H1 (cell line): ENCODE results near the gene UBE2L6. TPM values are rescaled to one million over a fixed set of nuclear protein-coding genes. Genes with fewer than 3 reads are reported as not detected.

Source experiments
- polyA plus RNA-seq, 7 experiments: library from polyadenylated mRNA; depleted of rRNA in 3 of 7; stranded (reverse) in 5 of 7; unstranded in 2 of 7; fragments of >200 nt in 5 of 7; fragments of 200-250 nt in 2 of 7; gene quantifications; 1 replicate in 5 of 7; 2 replicates in 1 of 7; 4 replicates in 1 of 7; pipeline versions ENCODE4 v1.2.1 to v1.2.3, GENCODE V29; 2011 to 2013; ENCODE audit warnings: missing spikeins in 2 of 7, mixed read lengths in 2 of 7
- small RNA-seq: library from polyadenylated mRNA; stranded (forward); fragments of <200 nt; extraction: miRNeasy Mini kit (QIAGEN cat#:217004); gene quantifications from one replicate; pipeline ENCODE3, GENCODE V24; 2013; ENCODE audit not compliant: insufficient read depth
- total RNA-seq: library from RNA; stranded (reverse); fragmentation: NEBNext Ultra II Directional; extraction: Animal tissue kit (Norgen Biotek cat#: 25700); gene quantifications from 2 replicates; pipeline ENCODE4 v1.2.1, GENCODE V29; 2021

Gene UBE2L6
- total and polyA plus RNA-seq, 2 of the 8 experiments (the other 6 are each of a cell fraction or from before 2014, with no cell fraction given): 67.8 to 89.2 TPM

Small RNA genes within 50 kb of the gene (small RNA-seq; reads per million reads assigned to genes)
- not detected for gene RN7SL605P

Other genes with a start within 250 kb of the UBE2L6 start
- 122 TPM in 2 replicates for gene TNKS1BP1, start 242.7 kb downstream of the UBE2L6 start, total RNA-seq
- 50.0 and 72.3 TPM in 2 replicates for gene TNKS1BP1, start 242.7 kb downstream of the UBE2L6 start, polyA plus RNA-seq (2011; rRNA removed)
- gene SSRP1, start 231.8 kb downstream of the UBE2L6 start, total RNA-seq: 259 and 261 TPM in 2 replicates
- gene SSRP1, start 231.8 kb downstream of the UBE2L6 start, polyA plus RNA-seq (2011; rRNA removed): 281 and 364 TPM in 2 replicates
- 0.29 and 0.47 TPM in 2 replicates for gene P2RX3, start 229.3 kb downstream of the UBE2L6 start, total RNA-seq
- 0.45 and 1.1 TPM in 2 replicates for gene P2RX3, start 229.3 kb downstream of the UBE2L6 start, polyA plus RNA-seq (2011; rRNA removed)
- not detected in 2 replicates for gene PRG3, start 186.5 kb downstream of the UBE2L6 start, total RNA-seq
- not detected in 2 replicates for gene PRG3, start 186.5 kb downstream of the UBE2L6 start, polyA plus RNA-seq (2011; rRNA removed)
- not detected in 2 replicates for gene PRG2, start 177.0 kb downstream of the UBE2L6 start, total RNA-seq
- 0.32 and 0.61 TPM in 2 replicates for gene PRG2, start 177.0 kb downstream of the UBE2L6 start, polyA plus RNA-seq (2011; rRNA removed)
- 31.8 and 32.5 TPM in 2 replicates for gene SLC43A3, start 140.6 kb downstream of the UBE2L6 start, total RNA-seq
- 61.1 and 67.8 TPM in 2 replicates for gene SLC43A3, start 140.6 kb downstream of the UBE2L6 start, polyA plus RNA-seq (2011; rRNA removed)
- 23.7 and 24.4 TPM in 2 replicates for gene RTN4RL2, start 107.1 kb downstream of the UBE2L6 start, total RNA-seq
- gene RTN4RL2, start 107.1 kb downstream of the UBE2L6 start, polyA plus RNA-seq (2011; rRNA removed): 11.4 and 17.3 TPM in 2 replicates
- gene SLC43A1, start 52.0 kb downstream of the UBE2L6 start, total RNA-seq: 30.1 and 34.5 TPM in 2 replicates
- gene SLC43A1, start 52.0 kb downstream of the UBE2L6 start, polyA plus RNA-seq (2011; rRNA removed): 58.0 and 79.5 TPM in 2 replicates
- 109 and 117 TPM in 2 replicates for gene TIMM10, start 36.9 kb downstream of the UBE2L6 start, total RNA-seq
- gene TIMM10, start 36.9 kb downstream of the UBE2L6 start, polyA plus RNA-seq (2011; rRNA removed): 208 and 227 TPM in 2 replicates
- not detected in 2 replicates for gene SMTNL1, start 30.1 kb downstream of the UBE2L6 start, total RNA-seq
- gene SMTNL1, start 30.1 kb downstream of the UBE2L6 start, polyA plus RNA-seq (2011; rRNA removed): 0.13 and 0.18 TPM in 2 replicates
- gene SERPING1, start 30.0 kb upstream of the UBE2L6 start, total RNA-seq: 50.9 and 57.3 TPM in 2 replicates
- 54.8 and 78.8 TPM in 2 replicates for gene SERPING1, start 30.0 kb upstream of the UBE2L6 start, polyA plus RNA-seq (2011; rRNA removed)
- gene YPEL4, start 82.2 kb upstream of the UBE2L6 start, total RNA-seq: 0.13 TPM in 1 of 2 replicates, not detected in the other
- 0.09 and 0.38 TPM in 2 replicates for gene YPEL4, start 82.2 kb upstream of the UBE2L6 start, polyA plus RNA-seq (2011; rRNA removed)
- 29.3 and 29.9 TPM in 2 replicates for gene CLP1, start 90.1 kb upstream of the UBE2L6 start, total RNA-seq
- gene CLP1, start 90.1 kb upstream of the UBE2L6 start, polyA plus RNA-seq (2011; rRNA removed): 25.6 and 29.4 TPM in 2 replicates
- gene ZDHHC5, start 100.4 kb upstream of the UBE2L6 start, total RNA-seq: 54.8 and 56.3 TPM in 2 replicates
- 36.1 and 40.0 TPM in 2 replicates for gene ZDHHC5, start 100.4 kb upstream of the UBE2L6 start, polyA plus RNA-seq (2011; rRNA removed)
- gene MED19, start 144.5 kb upstream of the UBE2L6 start, total RNA-seq: 19.4 and 20.5 TPM in 2 replicates
- 35.4 and 49.3 TPM in 2 replicates for gene MED19, start 144.5 kb upstream of the UBE2L6 start, polyA plus RNA-seq (2011; rRNA removed)
- 100.0 and 104 TPM in 2 replicates for gene TMX2, start 144.9 kb upstream of the UBE2L6 start, total RNA-seq
- gene TMX2, start 144.9 kb upstream of the UBE2L6 start, polyA plus RNA-seq (2011; rRNA removed): 65.3 and 70.4 TPM in 2 replicates
- 242 and 243 TPM in 2 replicates for gene SELENOH, start 173.8 kb upstream of the UBE2L6 start, total RNA-seq
- 264 and 326 TPM in 2 replicates for gene SELENOH, start 173.8 kb upstream of the UBE2L6 start, polyA plus RNA-seq (2011; rRNA removed)
- gene BTBD18, start 184.1 kb upstream of the UBE2L6 start, total RNA-seq: not detected in 2 replicates
- gene BTBD18, start 184.1 kb upstream of the UBE2L6 start, polyA plus RNA-seq (2011; rRNA removed): 0.03 TPM in 2 replicates
- gene CTNND1, start 194.1 kb upstream of the UBE2L6 start, total RNA-seq: 164 and 167 TPM in 2 replicates
- 91.9 and 97.8 TPM in 2 replicates for gene CTNND1, start 194.1 kb upstream of the UBE2L6 start, polyA plus RNA-seq (2011; rRNA removed)